ENCODE data around the gene VLDLR. TPM values are rescaled to one million over a fixed set of nuclear protein-coding genes. Genes with fewer than 3 reads are reported as not detected.

VLDLR gene
- total RNA-seq, 1 donor from 2014 or later = 16.4 TPM

- H3K9me3 Mint-ChIP-seq = peaks cover 6% of the 10 kb centered on the region
- Histone ChIP-seq H3K27ac (no peak overlapping the region), H3K36me3 (no peaks in the 10 kb centered on the region), H2AFZ (replicated peaks) (peak overlapping the region; percentile 46), H3K4me3 (peak overlapping the region; percentile 57), H3K4me1 (peaks cover 5% of the 10 kb centered on the region), H4K20me1 (ENCODE audit: low read depth) (peaks cover 16% of the 10 kb centered on the region), H3K79me2 (ENCODE audit: low read depth) (peaks cover 22% of the 10 kb centered on the region), H3K9ac (no peak overlapping the region), H3K9me3 (ENCODE audit: low read depth) (no peaks in the 10 kb centered on the region), H3K4me2 (peak overlapping the region; percentile 83), H3F3A (ENCODE audit: low read depth) (peaks cover 8% of the 10 kb centered on the region), H3K27me3 (peaks cover 46% of the 10 kb centered on the region)
- no peak overlapping the region for H3K27ac Mint-ChIP-seq
- TF ChIP-seq EZH2 (IDR thresholded peaks at IDR 0.05) (no peak), CTCF (IDR thresholded peaks at IDR 0.05) (no peak), EZH2phosphoT487 (IDR thresholded peaks at IDR 0.05) (no peak)
- peaks cover 9% of the 10 kb centered on the region for H3K4me1 Mint-ChIP-seq
- H3K27me3 Mint-ChIP-seq (ENCODE audit: insufficient read depth, low read depth) = peaks cover 15% of the 10 kb centered on the region
- peak overlapping the region; percentile 91 for H3K4me3 Mint-ChIP-seq
- DNase-seq (ENCODE audit: low spot score) = peak; percentile 90
- no peaks in the 10 kb centered on the region for H3K36me3 Mint-ChIP-seq
Measured at GRCh38 chr9:2620919-2621721, 467 bp upstream of the VLDLR start.

DNA sequence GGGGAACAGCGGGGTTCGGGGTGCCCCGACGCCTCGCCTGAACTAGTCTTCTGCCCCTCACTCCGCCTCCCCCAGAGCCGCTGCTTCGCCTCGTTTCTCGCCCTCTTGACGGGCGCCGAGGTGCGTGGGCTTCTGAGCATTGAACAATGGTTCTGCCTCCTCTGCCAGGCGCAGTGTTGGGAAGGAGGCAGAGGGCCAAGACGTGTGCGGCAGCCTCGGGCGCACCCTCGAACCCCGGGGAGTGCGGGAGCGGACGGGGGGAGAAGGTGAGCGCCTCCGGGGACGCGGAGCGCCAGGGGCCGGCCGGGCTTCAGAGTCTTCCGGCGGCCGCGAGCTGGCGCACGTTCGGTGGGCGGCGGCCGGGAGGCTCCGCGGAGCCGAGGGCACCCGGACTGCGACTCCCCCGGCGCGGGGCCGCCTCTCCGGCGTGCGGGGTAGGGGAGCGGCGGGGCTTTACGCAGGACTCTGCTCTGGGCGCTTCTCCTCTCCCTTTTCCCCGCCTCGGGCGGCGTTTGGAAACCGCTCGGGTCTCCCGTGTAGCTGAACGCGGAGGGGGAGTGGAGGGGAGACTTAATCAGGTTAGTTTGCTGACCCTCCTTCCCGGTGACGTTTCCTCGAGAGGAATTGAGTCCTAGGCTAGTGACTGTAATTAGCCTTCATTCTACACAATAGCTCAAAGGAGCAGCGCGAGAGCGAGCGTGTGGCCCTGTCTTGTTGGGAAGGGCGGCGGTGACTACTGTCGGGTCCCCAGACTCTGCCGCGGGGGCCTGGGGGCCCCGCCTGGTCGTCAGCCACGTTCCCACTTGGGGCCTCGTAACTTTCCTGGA, 1.1 kb downstream of the VLDLR start:
- Histone ChIP-seq H3K27ac (no peak overlapping the region), H3K4me3 (peak overlapping the region; percentile 57), H3K9me3 (ENCODE audit: low read depth) (no peaks in the 10 kb centered on the region), H4K20me1 (ENCODE audit: low read depth) (peaks cover 16% of the 10 kb centered on the region), H3F3A (ENCODE audit: low read depth) (peaks cover 8% of the 10 kb centered on the region), H3K4me2 (peak overlapping the region; percentile 83), H2AFZ (replicated peaks) (peak overlapping the region; percentile 51), H3K9ac (no peak overlapping the region), H3K4me1 (peaks cover 5% of the 10 kb centered on the region), H3K79me2 (ENCODE audit: low read depth) (peaks cover 35% of the 10 kb centered on the region), H3K36me3 (no peaks in the 10 kb centered on the region), H3K27me3 (peaks cover 46% of the 10 kb centered on the region)
- peaks cover 12% of the 10 kb centered on the region for H3K4me1 Mint-ChIP-seq
- DNase-seq (ENCODE audit: low spot score) = peak; percentile 68
- peak overlapping the region; percentile 95 for H3K27ac Mint-ChIP-seq
- H3K36me3 Mint-ChIP-seq = no peaks in the 10 kb centered on the region
- no peak for TF ChIP-seq EZH2 (IDR thresholded peaks at IDR 0.05)
- peak; percentile 21 for TF ChIP-seq EZH2phosphoT487 (IDR thresholded peaks at IDR 0.05)
- peaks cover 6% of the 10 kb centered on the region for H3K9me3 Mint-ChIP-seq
- peaks cover 15% of the 10 kb centered on the region for H3K27me3 Mint-ChIP-seq (ENCODE audit: insufficient read depth, low read depth)
- peak overlapping the region; percentile 96 for H3K4me3 Mint-ChIP-seq

GRCh38 chr9:2623288-2624050, 1.9 kb downstream of the VLDLR start:
- peaks cover 5% of the 10 kb centered on the region for H3K4me1 ChIP-seq

More at GRCh38 chr9:2623288-2624050, 1.9 kb downstream of the VLDLR start:
- peaks cover 5% of the 10 kb centered on the region for H3K36me3 Mint-ChIP-seq
- H3F3A ChIP-seq (ENCODE audit: low read depth) = peaks cover 8% of the 10 kb centered on the region
- H3K9me3 Mint-ChIP-seq = peaks cover 6% of the 10 kb centered on the region
- TF ChIP-seq EZH2phosphoT487 (IDR thresholded peaks at IDR 0.05) = no peak
- no peak for TF ChIP-seq CTCF (IDR thresholded peaks at IDR 0.05)
- no peak for TF ChIP-seq EZH2 (IDR thresholded peaks at IDR 0.05)
- H3K9ac ChIP-seq = no peak overlapping the region
- peak overlapping the region; percentile 83 for H3K4me2 ChIP-seq
- H2AFZ ChIP-seq (replicated peaks) = peak overlapping the region; percentile 51
- H3K4me3 Mint-ChIP-seq = peak overlapping the region; percentile 93
- H3K36me3 ChIP-seq = no peaks in the 10 kb centered on the region
- peak overlapping the region; percentile 57 for H3K4me3 ChIP-seq
- peak; percentile 71 for DNase-seq (ENCODE audit: low spot score)
- H3K79me2 ChIP-seq (ENCODE audit: low read depth) = peaks cover 37% of the 10 kb centered on the region
- peaks cover 12% of the 10 kb centered on the region for H3K4me1 Mint-ChIP-seq
- no peak overlapping the region for H3K27ac ChIP-seq
- H3K27ac Mint-ChIP-seq = no peak overlapping the region
- H3K27me3 ChIP-seq = peaks cover 46% of the 10 kb centered on the region
- peaks cover 16% of the 10 kb centered on the region for H4K20me1 ChIP-seq (ENCODE audit: low read depth)
- no peaks in the 10 kb centered on the region for H3K9me3 ChIP-seq (ENCODE audit: low read depth)
- H3K27me3 Mint-ChIP-seq (ENCODE audit: insufficient read depth, low read depth) = peaks cover 15% of the 10 kb centered on the region

All from neural progenitor cell (in vitro differentiated cells).